T-helper 2 cell treated with Interferon-gamma antibody and Interleukin-4, amounts not matched to agents 100 ng/mL and 5 ng/mL, for 36 hours (primary cell): Measurements from ENCODE around the gene LCN12. TPM values are rescaled to one million over a fixed set of nuclear protein-coding genes. Genes with fewer than 3 reads are reported as not detected.

ENCODE experiments used
- intact Hi-C: fragments of 100-400 bp; cut with micrococcal nuclease; formaldehyde crosslinking; loops from one replicate; pipeline ENCODE4 v1.15.1; 2023
- total RNA-seq: library from RNA; stranded (reverse); gene quantifications from 2 replicates; pipeline ENCODE4 v1.2.3, GENCODE V29; 2022

Gene LCN12
- total RNA-seq, 1 donor from 2014 or later = 2.3 TPM

DNA sequence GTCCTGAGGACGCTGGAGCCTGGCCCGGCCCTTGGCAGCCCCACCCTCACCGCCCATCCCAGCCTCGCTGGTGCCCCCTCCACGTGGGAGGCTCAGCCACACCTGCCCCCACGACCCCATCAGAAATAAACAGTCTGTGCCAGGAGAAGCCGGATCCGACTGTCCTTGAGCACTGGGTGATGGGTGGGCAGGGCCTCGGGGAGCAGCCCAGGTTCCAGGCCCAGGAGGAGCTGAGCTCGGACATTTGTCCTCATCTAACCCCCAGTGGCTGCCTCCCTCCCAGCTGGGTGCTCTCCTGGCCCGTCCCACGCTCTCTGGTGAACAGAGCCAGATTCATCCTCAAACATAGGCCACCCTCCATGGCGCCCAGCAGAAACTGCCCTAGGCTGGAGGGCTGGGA lies 20.7 kb downstream of the LCN12 start:
- intact Hi-C loops = no loop called here

DNA sequence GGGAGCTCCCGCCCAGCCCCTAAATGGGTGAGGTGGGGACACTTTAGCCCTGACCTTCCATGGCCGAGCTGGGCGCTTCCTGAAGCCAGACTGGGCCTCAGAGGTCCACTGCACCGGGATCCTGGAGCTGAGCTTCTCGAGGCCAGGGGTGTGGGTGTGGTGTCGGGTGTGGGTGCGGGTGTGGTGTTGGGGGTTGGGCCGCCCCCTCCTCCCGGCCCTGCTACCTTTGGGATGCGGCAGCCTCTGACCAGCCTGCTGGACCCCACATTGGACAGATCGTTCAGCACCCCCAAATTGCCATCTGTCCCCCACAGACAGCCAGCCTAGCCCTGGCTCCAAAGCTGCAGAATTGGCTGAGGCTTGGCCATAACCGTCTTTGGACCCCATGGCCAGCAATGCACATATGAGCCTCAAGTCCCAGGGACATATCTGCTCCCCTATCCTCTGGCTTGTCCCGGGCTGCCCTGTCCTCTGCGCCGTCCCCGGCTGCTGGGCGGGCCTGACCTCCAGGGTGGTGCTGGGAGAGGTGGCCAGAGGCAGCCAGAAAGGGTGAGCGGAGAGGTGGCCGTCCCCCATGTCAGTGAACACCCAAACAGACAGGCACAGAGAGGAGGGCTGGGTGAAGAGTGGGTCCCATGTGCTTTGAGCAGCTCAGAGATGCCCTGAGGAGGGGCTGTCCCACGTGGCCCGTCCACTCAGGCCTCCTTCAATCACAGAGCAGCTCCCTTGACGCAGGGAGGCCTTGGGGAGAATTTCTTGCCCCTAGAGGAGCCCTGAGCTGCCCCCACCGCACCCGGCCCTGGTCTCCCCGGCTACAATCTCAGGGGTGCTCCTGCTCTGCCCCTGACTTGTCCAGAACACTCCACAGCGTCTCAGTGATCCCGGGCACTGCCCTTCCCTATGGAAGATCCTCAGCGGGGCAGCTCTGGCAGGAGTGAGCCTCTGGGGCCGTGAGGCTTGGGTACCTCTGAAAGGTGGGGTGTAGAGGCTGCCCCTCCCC lies 21.8 kb downstream of the LCN12 start:
- intact Hi-C loops = no loop called here

- intact Hi-C loops = no loop called here
Observed at GRCh38 chr9:136974817-136975535, 22.9 kb downstream of the LCN12 start.

DNA sequence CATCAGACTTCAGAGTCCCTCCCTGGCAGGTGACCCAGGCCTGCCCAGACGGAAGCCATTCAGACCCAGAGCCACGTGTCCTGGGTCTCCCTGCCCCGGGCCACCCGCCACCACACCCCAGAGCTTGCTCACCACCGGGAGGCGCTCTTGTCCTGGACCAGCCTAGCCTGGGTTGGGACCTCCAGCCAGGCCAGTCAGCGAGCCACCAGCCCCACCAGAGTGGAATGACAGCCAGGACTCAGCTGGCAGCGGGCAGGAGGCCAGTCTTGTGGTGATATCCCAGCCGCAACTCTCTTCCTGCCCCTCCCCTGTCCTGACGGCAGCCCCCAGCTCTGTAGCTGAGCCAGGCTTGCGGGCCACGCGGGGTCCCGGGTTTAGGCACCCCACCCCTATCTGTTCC lies 23.6 kb downstream of the LCN12 start:
- intact Hi-C loops = no loop called here

DNA sequence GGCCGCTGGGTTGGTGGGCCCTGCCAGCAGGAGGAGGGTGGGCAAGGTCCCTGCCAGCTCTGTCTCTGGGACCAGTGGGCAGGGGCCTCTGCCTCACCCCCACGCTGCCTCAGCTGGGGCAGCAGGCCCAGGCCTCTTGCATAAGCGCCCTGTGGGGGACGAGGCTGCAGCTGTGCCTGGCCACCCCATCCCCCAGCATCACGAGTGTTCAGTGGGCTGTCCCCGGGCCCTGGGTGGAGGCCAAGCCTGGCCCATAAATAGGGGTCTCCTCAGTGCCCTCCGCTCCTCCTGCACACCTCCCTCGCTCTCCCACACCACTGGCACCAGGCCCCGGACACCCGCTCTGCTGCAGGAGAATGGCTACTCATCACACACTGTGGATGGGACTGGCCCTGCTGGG lies 25.1 kb downstream of the LCN12 start, which contains the start of gene PTGDS:
PTGDS (plus strand) TSS at position 282 of the 400 bp plus-strand sequence; CDS start at position 357, 75 bp downstream.
- intact Hi-C loops = no loop called here

GRCh38 chr9:136977649-136978072 lies 25.6 kb downstream of the LCN12 start:
- intact Hi-C loops = loop anchor here (1.0 kb wide), 3 partner anchors 15 to 45 kb away; partner anchors contain the start of gene PAXX

- intact Hi-C loops = loop anchor here (1.0 kb wide), 3 partner anchors 14 to 44 kb away; partner anchors contain the start of gene PAXX
Observed at GRCh38 chr9:136978073-136978864, 26.2 kb downstream of the LCN12 start.

GRCh38 chr9:136978865-136979544 lies 26.9 kb downstream of the LCN12 start:
- intact Hi-C loops = loop anchor here (1.0 kb wide), 3 partner anchors 13 to 43 kb away; partner anchors contain the start of gene PAXX

DNA sequence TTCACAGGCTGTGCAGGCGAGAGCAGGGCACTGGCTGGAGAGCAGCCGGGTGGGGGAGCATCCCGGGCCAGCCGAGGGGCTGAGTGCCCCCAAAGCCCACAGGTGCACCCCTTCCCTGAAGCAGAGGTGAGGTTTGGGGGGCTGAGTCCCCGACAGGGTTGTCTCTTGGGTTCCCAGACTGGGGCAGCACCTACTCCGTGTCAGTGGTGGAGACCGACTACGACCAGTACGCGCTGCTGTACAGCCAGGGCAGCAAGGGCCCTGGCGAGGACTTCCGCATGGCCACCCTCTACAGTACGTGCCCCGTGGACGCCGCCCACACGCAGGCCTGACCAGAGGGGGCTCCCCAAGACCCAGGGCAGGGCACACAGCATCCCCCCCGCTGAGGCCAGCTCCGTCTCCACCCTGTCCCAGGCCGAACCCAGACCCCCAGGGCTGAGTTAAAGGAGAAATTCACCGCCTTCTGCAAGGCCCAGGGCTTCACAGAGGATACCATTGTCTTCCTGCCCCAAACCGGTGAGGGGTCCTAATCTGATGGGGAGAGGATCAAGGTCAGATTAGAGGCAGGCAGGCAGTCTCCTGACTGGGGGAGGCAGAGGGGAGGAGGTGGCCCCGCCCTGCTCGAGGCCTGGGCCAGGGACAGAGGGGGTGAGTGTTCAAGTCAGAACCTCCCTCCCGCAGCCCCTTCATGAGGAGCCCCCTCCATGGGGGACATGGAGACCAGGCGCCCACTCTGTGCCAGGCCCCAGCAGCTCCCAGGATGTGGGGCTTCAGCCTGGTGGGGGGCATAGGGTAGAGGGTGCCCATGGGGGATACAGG lies 27.9 kb downstream of the LCN12 start:
- intact Hi-C loops = no loop called here

DNA sequence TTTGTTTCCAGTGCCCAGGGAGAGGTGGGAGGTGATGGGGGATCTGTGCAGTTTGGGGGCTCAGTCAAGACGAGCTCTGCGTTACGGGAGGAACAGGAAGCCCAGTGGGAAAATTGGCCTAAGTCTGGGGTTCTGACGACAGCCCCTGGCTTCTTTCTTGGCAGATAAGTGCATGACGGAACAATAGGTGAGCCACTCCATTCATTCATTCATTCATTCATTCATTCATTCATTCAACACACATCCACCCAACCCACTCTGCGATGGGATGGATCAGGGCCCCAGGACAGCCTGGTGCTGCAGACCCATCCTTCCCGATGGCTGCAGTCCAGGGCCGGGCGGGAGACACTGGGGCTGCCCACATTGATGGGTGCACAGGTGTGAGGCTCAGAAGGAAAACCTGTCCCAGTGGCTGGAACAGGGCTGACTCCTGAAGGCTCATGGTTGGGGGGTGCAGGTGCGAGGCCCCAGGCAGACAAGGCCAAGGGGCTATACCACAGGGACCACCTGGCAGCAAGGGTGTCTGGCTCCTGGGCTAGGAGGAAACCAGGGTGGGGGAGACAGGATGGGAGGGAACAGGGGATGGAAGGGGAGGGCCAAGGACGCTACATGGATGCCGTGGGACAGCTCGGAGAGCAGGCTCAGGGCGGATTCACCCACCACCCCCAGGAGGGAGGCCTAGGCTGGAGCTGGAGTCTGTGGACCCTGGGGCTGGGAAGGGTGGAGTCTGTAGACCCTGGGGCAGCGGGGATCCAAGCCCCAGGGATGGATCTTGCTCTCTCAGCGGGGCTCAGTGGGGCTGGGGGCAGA lies 28.8 kb downstream of the LCN12 start:
- intact Hi-C loops = no loop called here

DNA sequence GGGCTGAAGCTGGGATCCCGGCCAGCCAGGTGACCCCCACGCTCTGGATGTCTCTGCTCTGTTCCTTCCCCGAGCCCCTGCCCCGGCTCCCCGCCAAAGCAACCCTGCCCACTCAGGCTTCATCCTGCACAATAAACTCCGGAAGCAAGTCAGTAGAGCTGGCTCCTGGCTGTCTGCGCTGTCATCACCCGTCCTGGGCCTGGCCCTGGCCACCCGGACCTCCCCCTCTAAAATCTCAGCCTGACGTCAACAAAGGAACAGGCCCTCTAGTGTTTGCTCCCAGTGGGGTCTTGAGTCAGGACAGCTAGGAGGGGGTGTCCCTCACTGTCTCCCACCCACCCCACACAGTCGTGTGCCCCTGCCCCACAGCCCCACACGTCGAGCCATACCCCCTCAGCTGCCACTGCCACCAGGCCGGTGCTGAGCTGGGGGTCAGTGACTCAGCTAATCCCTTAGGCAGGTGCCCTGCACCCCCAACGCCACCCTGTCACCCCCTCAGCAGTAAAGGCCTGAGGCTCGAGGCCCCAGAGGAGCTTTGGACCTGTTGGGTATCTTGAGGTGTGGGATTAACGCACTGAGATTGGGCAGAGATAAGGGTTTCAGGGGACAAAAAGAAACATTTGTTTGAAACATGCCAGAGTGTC lies 29.6 kb downstream of the LCN12 start:
- intact Hi-C loops = no loop called here

GRCh38 chr9:136982232-136983051 lies 30.4 kb downstream of the LCN12 start, which contains the start of gene LCNL1:
Gene LCNL1, plus strand, starts transcription at chr9:136982993. Its CDS starts 594 bp downstream, at chr9:136983587.
- intact Hi-C loops = no loop called here

- intact Hi-C loops = no loop called here
Observed at GRCh38 chr9:136983167-136983566, 31.1 kb downstream of the LCN12 start.

- intact Hi-C loops = no loop called here
Observed at GRCh38 chr9:136983656-136984314, 31.7 kb downstream of the LCN12 start.

GRCh38 chr9:136984464-136985026 lies 32.5 kb downstream of the LCN12 start:
- intact Hi-C loops = no loop called here

DNA sequence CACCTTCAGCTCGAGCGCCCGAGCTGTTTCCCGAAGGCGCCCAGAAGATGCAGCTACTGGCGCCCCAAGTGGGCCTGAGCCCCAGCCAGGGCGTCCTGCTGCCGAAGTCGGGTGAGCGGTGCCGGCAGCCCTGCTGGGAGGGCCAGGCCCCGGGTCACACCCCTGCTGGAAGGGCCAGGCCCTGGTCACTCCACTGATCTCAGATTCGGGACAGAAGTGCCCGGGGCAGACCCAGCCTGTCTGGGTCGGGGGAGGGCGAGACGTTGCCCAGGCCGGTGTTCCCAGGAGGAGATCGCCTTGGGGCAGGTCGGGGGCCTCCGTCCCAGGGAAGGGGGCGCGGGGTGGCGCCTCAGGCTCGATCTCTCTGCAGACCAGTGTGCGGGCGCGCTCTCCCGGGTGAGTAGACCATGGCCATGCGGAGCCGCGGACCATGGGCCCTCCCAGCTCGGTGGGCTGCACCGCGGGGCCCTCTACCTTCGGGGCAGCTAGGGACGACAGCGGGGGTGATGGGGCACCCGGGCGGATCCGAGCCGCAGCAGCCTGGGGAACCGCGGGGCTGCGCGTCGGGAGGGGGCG lies 33.0 kb downstream of the LCN12 start:
- intact Hi-C loops = no loop called here
